ENCODE data around the gene SPAG5. TPM values are rescaled to one million over a fixed set of nuclear protein-coding genes. Genes with fewer than 3 reads are reported as not detected.

Gene SPAG5
- total and polyA plus RNA-seq, 9 of the 15 experiments (the other 6 are each of a cell fraction or from before 2014, with no cell fraction given), result 94.4 to 286 (median 151) TPM

- TF ChIP-seq ZNF518B (CRISPR knock-in tag; IDR thresholded peaks at IDR 0.05) (no peak), ID3 (CRISPR knock-in tag; IDR thresholded peaks at IDR 0.05) (no peak), ID3 (tag; IDR thresholded peaks at IDR 0.05) (no peak), RFX1 (IDR thresholded peaks at IDR 0.05) (no peak), ZNF239 (CRISPR knock-in tag; IDR thresholded peaks at IDR 0.05) (no peak), ZNF561 (CRISPR knock-in tag; conservative IDR thresholded peaks at IDR 0.05) (no peak), RFX5 (IDR thresholded peaks at IDR 0.05; ENCODE audit: low read depth, low read length) (no peak), NFE2L1 (tag; IDR thresholded peaks at IDR 0.05; ENCODE audit: borderline replicate concordance, low read depth) (no peak)
These were observed 20.3 kb downstream of the SPAG5 start (continued) for GRCh38 chr17:28578246-28579195.

All from K562 (cell line).